T follicular helper cell (primary cell): ENCODE results near the gene IL4R.
A peak's percentile ranks its signal among the peaks of the same experiment; 100 is the strongest.

Experiments used
- DNase-seq: peaks from one replicate; pipeline ENCODE4 v3.0.0-alpha.2; 2020; ENCODE audit warnings: low read depth

The IL4R gene

GRCh38 chr16:27359051-27359450 lies 45.3 kb downstream of the IL4R start:
- no peak for DNase-seq

- DNase-seq = no peak
Observed at GRCh38 chr16:27359615-27360014, 45.8 kb downstream of the IL4R start.

- DNase-seq = no peak
Observed at GRCh38 chr16:27361987-27362386, 48.2 kb downstream of the IL4R start.

- DNase-seq = no peak
Observed at GRCh38 chr16:27362570-27363245, 48.9 kb downstream of the IL4R start.

- DNase-seq = no peak
Observed at GRCh38 chr16:27363246-27363632, 49.5 kb downstream of the IL4R start.

GRCh38 chr16:27363797-27364196 lies 50.0 kb downstream of the IL4R start:
- DNase-seq = no peak

- DNase-seq = no peak
Observed at GRCh38 chr16:27364493-27365141, 50.8 kb downstream of the IL4R start.

GRCh38 chr16:27365142-27366089 lies 51.6 kb downstream of the IL4R start:
- DNase-seq = no peak

GRCh38 chr16:27366687-27367460 lies 53.1 kb downstream of the IL4R start:
- no peak for DNase-seq

- DNase-seq = peak; percentile 88
Observed at GRCh38 chr16:27367461-27368357, 53.9 kb downstream of the IL4R start.

GRCh38 chr16:27368358-27368722 lies 54.6 kb downstream of the IL4R start:
- no peak for DNase-seq

- DNase-seq = no peak
Observed at GRCh38 chr16:27369806-27370205, 56.0 kb downstream of the IL4R start.

GRCh38 chr16:27370318-27370717 lies 56.5 kb downstream of the IL4R start:
- DNase-seq = no peak

GRCh38 chr16:27373312-27373711 lies 59.5 kb downstream of the IL4R start:
- no peak for DNase-seq

GRCh38 chr16:27374221-27374803 lies 60.5 kb downstream of the IL4R start:
- DNase-seq = no peak

GRCh38 chr16:27374804-27375425 lies 61.1 kb downstream of the IL4R start:
- peak; percentile 21 for DNase-seq

- DNase-seq = no peak
Observed at GRCh38 chr16:27377666-27378485, 64.1 kb downstream of the IL4R start.

- no peak for DNase-seq
Observed at GRCh38 chr16:27378871-27379481, 65.2 kb downstream of the IL4R start.

GRCh38 chr16:27379919-27380318 lies 66.1 kb downstream of the IL4R start:
- DNase-seq = no peak
